H1 (cell line): ENCODE results near the gene POLR2I. TPM values are rescaled to one million over a fixed set of nuclear protein-coding genes. Genes with fewer than 3 reads are reported as not detected.

Experiments
- CHD2 ChIP-seq: IDR thresholded peaks from 2 replicates; pipeline ENCODE4 v1.6.1; 2012; ENCODE audit warnings: low read length, improper control_type of control experiment
- HDAC2 ChIP-seq, 2 experiments: fragments of 300-600 bp in 1 of 2; sonication (generic) in 1 of 2; IDR thresholded peaks; 2 replicates each; pipeline ENCODE4 v1.6.1; 2011 to 2012; ENCODE audit warnings: low read depth in 2 of 2, low read length in 2 of 2, mild to moderate bottlenecking in 2 of 2, moderate library complexity in 2 of 2, borderline replicate concordance in 1 of 2, inconsistent platforms in 1 of 2
- KDM5A ChIP-seq: fragments of 200-600 bp; IDR thresholded peaks from 2 replicates; pipeline ENCODE4 v1.7.1; 2012; ENCODE audit warnings: mild to moderate bottlenecking, low read length, inconsistent platforms, mixed read lengths
- PHF8 ChIP-seq: fragments of 200-600 bp; sonication (generic); conservative IDR thresholded peaks from 2 replicates; pipeline ENCODE4 v1.7.1; 2012; ENCODE audit warnings: low read depth, mild to moderate bottlenecking, inconsistent platforms, low read length, moderate library complexity
- POLR2A ChIP-seq, 2 experiments: IDR thresholded peaks; 1 replicate in 1 of 2; 2 replicates in 1 of 2; pipeline ENCODE4 v1.6.1; 2011; ENCODE audit warnings: low read depth in 2 of 2, low read length in 2 of 2, mild to moderate bottlenecking in 2 of 2; ENCODE audit errors: control extremely low read depth in 1 of 2
- RXRA ChIP-seq: IDR thresholded peaks from 2 replicates; pipeline ENCODE4 v1.6.1; 2011; ENCODE audit warnings: low read depth, mild to moderate bottlenecking, low read length, moderate library complexity; ENCODE audit not compliant: insufficient read depth
- SP2 ChIP-seq: IDR thresholded peaks from 2 replicates; pipeline ENCODE4 v1.6.1; 2012; ENCODE audit warnings: mild to moderate bottlenecking, low read length, inconsistent platforms
- polyA plus RNA-seq, 7 experiments: library from polyadenylated mRNA; depleted of rRNA in 3 of 7; stranded (reverse) in 5 of 7; unstranded in 2 of 7; fragments of >200 nt in 5 of 7; fragments of 200-250 nt in 2 of 7; gene quantifications; 1 replicate in 5 of 7; 2 replicates in 1 of 7; 4 replicates in 1 of 7; pipeline versions ENCODE4 v1.2.1 to v1.2.3, GENCODE V29; 2011 to 2013; ENCODE audit warnings: missing spikeins in 2 of 7, mixed read lengths in 2 of 7
- total RNA-seq: library from RNA; stranded (reverse); fragmentation: NEBNext Ultra II Directional; extraction: Animal tissue kit (Norgen Biotek cat#: 25700); gene quantifications from 2 replicates; pipeline ENCODE4 v1.2.1, GENCODE V29; 2021

Gene POLR2I
- total and polyA plus RNA-seq, 2 of the 8 experiments (the other 6 are each of a cell fraction or from before 2014, with no cell fraction given): 143 to 150 TPM

GRCh38 chr19:36093146-36093662, 21.5 kb downstream of the POLR2I start (continued):
- TF ChIP-seq POLR2A (IDR thresholded peaks at IDR 0.05; ENCODE audit: control extremely low read depth in 1 of 2, low read depth in 2 of 2, low read length in 2 of 2) (no peak), CHD2 (no peak), KDM5A (no peak), HDAC2 (IDR thresholded peaks at IDR 0.05; ENCODE audit: borderline replicate concordance in 1 of 2, low read depth in 2 of 2, low read length in 2 of 2) (no peak), PHF8 (no peak), RXRA (no peak), SP2 (no peak)
- TF ChIP-seq, all 59 proteins: peak for 0
